Measurements from ENCODE around the gene UST.

GRCh38 chr6:148708707-148709106, 38.1 kb upstream of the UST start:
- TF ChIP-seq, protein P1, sequence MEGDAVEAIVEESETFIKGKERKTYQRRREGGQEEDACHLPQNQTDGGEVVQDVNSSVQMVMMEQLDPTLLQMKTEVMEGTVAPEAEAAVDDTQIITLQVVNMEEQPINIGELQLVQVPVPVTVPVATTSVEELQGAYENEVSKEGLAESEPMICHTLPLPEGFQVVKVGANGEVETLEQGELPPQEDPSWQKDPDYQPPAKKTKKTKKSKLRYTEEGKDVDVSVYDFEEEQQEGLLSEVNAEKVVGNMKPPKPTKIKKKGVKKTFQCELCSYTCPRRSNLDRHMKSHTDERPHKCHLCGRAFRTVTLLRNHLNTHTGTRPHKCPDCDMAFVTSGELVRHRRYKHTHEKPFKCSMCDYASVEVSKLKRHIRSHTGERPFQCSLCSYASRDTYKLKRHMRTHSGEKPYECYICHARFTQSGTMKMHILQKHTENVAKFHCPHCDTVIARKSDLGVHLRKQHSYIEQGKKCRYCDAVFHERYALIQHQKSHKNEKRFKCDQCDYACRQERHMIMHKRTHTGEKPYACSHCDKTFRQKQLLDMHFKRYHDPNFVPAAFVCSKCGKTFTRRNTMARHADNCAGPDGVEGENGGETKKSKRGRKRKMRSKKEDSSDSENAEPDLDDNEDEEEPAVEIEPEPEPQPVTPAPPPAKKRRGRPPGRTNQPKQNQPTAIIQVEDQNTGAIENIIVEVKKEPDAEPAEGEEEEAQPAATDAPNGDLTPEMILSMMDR (IDR thresholded peaks at IDR 0.05; ENCODE audit: control extremely low read depth in 1 of 3, insufficient read depth in 1 of 3, low read depth in 1 of 3, low read length in 3 of 3), result no peak
- TF ChIP-seq CHD2 (IDR thresholded peaks at IDR 0.05; ENCODE audit: low read length), result no peak
- TF ChIP-seq, protein P2, sequence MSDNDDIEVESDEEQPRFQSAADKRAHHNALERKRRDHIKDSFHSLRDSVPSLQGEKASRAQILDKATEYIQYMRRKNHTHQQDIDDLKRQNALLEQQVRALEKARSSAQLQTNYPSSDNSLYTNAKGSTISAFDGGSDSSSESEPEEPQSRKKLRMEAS (IDR thresholded peaks at IDR 0.05), result no peak

Data from H1 (cell line).